HUES64 (cell line): ENCODE data around the gene SPNS2.
"Not testable (repeated sequence)": the region's sequence is repeated elsewhere in the genome, so short reads cannot be mapped to it uniquely, and the experiment has no call there.

ENCODE experiments used
- H3K27ac ChIP-seq: 2 replicates; pipeline ENCODE4 v1.7.0; 2013; ENCODE audit warnings: low read depth, low read length, inconsistent platforms
- H3K27me3 ChIP-seq: 2 replicates; pipeline ENCODE4 v1.6.1; 2013; ENCODE audit warnings: mild to moderate bottlenecking, low read length; ENCODE audit not compliant: insufficient read depth
- H3K36me3 ChIP-seq: 2 replicates; pipeline ENCODE4 v1.6.1; 2013; ENCODE audit warnings: mild to moderate bottlenecking, low read length; ENCODE audit not compliant: insufficient read depth
- H3K4me1 ChIP-seq: 2 replicates; pipeline ENCODE4 v1.6.1; 2013; ENCODE audit warnings: mild to moderate bottlenecking, low read length, moderate library complexity; ENCODE audit not compliant: insufficient read depth
- H3K4me3 ChIP-seq: 2 replicates; pipeline ENCODE4 v1.5.1; 2013; ENCODE audit warnings: mild to moderate bottlenecking, low read length, moderate library complexity
- H3K9ac ChIP-seq: 2 replicates; pipeline ENCODE4 v1.6.1; 2013; ENCODE audit warnings: mild to moderate bottlenecking, low read depth, low read length
- H3K9me3 ChIP-seq: 2 replicates; pipeline ENCODE4 v1.6.1; 2013; ENCODE audit warnings: low read depth, low read length; ENCODE audit not compliant: insufficient read depth
- WGBS: fragments of 150-250, 120-280 bp; methylation state at CpG from one replicate; pipeline ENCODE4 v1.1.7; 2013; ENCODE audit warnings: missing lambda C conversion rate; 5-methylcytosine and 5-hydroxymethylcytosine counted together

SPNS2 gene

DNA sequence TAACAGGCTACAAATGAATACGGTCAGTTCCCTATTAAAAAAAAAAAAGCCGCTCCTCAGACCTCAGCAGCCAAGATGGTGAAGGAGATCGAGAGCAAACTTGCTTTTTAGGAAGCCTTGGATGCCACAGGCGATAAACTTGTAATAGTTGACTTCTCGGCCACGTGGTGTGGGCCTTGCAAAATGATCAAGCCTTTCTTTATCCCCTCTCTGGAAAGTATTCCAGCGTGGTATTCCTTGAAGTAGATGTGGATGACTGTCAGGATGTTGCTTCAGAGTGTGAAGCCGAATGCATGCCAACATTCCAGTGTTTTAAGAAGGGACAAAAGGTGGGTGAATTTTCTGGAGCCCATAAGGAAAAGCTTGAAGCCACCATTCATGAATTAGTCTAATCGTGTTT lies 73.5 kb downstream of the SPNS2 start:
- 89% methylated on average over 9 of the region's 9 CpGs for WGBS
- H3K4me1 ChIP-seq = peaks cover 13% of the 10 kb centered on the region
- no peak overlapping the region for H3K9ac ChIP-seq
- no peaks in the 10 kb centered on the region for H3K9me3 ChIP-seq
- no peaks in the 10 kb centered on the region for H3K36me3 ChIP-seq
- H3K27me3 ChIP-seq = no peaks in the 10 kb centered on the region
- H3K27ac ChIP-seq = no peak overlapping the region
- no peak overlapping the region for H3K4me3 ChIP-seq

DNA sequence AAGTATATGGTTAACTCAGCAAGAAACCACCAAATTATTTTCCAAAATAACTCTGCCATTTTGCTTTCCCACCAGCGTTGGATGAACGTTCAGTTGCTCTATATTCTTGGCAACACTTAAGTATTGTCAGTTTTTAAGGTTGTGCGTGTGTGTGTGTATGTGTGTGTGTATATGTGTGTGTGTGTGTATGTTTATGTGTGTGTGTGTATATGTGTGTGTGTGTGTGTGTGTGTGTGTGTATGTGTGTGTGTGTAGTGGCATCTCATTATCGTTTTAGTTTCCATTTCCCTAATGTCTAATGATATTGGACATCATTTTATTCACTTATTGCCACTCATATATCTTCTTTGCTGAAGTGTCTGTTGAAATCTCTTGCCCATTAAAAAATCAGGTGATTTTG lies 74.4 kb downstream of the SPNS2 start:
- Histone ChIP-seq H3K9me3 (no peaks in the 10 kb centered on the region), H3K4me1 (peaks cover 18% of the 10 kb centered on the region), H3K27me3 (no peaks in the 10 kb centered on the region), H3K36me3 (no peaks in the 10 kb centered on the region), H3K9ac (no peak overlapping the region), H3K27ac (no peak overlapping the region), H3K4me3 (no peak overlapping the region)
- 92% methylated on average over 3 of the region's 4 CpGs for WGBS

DNA sequence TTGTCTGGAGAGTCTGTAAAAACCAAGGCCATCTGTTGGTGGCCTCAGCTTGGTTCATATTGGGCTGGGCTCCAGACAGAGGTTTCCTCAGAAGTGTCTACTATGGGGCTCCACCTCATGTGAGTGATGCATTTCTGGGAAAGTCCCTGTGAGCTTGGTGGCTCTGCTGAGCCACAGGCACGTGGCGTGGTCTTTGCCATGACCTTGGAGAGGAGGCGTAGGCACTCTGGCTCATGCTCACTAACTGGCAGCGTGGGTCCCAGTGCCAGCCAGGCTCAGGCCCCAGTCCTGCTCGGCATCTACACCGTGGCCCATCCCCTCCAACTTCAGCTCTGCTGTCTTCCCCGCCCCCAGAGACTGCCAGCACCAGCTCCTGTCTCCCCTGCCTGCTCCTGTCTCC lies 75.0 kb downstream of the SPNS2 start:
- WGBS = 79% methylated on average over 7 of the region's 7 CpGs
- no peak overlapping the region for H3K4me3 ChIP-seq

DNA sequence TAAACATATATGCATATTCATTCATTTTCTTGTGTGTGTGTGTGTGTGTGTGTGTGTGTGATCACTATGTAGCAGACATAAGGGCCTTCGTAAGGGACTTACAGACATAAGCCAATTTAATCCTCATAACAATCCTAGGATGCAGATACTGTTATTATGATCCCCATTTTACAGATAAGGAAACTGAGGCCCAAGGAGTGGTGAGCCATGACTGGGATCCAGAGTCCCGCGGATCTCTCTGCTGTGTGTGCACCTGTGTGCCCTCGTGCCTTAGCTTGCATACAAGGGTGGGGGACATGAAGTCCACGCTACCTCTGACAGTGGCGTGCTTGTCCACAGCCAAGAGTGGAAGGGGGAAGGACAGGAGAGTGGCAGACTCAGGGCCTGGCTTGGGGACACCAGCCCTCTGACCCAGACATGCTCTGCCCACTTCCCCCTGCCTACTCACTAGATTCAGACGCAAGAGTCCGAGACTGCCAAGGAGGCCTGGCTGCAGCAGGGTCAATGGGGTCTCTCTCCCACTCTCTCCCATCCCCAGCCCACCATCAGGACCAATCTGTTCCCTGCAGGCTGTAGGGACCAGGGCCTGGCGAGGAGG lies 75.9 kb downstream of the SPNS2 start:
- no peaks in the 10 kb centered on the region for H3K9me3 ChIP-seq
- no peak overlapping the region for H3K9ac ChIP-seq
- H3K4me3 ChIP-seq = no peak overlapping the region
- H3K27me3 ChIP-seq = no peaks in the 10 kb centered on the region
- WGBS = 93% methylated on average over 8 of the region's 9 CpGs
- no peak overlapping the region for H3K27ac ChIP-seq
- no peaks in the 10 kb centered on the region for H3K36me3 ChIP-seq
- H3K4me1 ChIP-seq = peaks cover 18% of the 10 kb centered on the region

More for the DNA sequence above, 75.0 kb downstream of the SPNS2 start:
- Histone ChIP-seq H3K36me3 (no peaks in the 10 kb centered on the region), H3K9me3 (no peaks in the 10 kb centered on the region), H3K4me1 (peaks cover 18% of the 10 kb centered on the region), H3K27me3 (no peaks in the 10 kb centered on the region), H3K9ac (no peak overlapping the region), H3K27ac (no peak overlapping the region)

DNA sequence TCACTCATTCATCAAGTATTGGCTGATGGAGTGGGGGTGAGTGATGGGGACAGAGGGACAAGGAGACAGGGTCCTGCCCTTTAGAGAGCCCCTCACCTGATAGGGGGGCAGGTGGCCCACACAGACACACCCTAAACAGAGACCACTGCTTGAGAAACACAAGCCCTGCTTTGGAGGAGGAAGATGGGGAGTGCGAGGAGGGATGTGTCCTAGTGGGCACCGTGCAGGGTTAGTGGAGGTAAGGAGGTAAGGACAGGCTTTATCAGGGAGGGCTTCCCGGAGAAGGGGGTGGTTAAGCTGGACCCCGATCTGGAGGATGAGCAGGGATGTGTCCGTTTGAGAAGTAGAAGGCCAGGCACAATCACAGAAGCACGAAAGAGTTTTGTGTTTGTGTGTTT lies 77.5 kb downstream of the SPNS2 start:
- H3K9me3 ChIP-seq = no peaks in the 10 kb centered on the region
- H3K9ac ChIP-seq = no peak overlapping the region
- peaks cover 18% of the 10 kb centered on the region for H3K4me1 ChIP-seq
- H3K36me3 ChIP-seq = no peaks in the 10 kb centered on the region
- no peak overlapping the region; the same call in 1 of the 2 replicates for H3K27ac ChIP-seq
- no peak overlapping the region for H3K4me3 ChIP-seq
- WGBS = 47% methylated on average over 6 of the region's 6 CpGs
- no peaks in the 10 kb centered on the region for H3K27me3 ChIP-seq

DNA sequence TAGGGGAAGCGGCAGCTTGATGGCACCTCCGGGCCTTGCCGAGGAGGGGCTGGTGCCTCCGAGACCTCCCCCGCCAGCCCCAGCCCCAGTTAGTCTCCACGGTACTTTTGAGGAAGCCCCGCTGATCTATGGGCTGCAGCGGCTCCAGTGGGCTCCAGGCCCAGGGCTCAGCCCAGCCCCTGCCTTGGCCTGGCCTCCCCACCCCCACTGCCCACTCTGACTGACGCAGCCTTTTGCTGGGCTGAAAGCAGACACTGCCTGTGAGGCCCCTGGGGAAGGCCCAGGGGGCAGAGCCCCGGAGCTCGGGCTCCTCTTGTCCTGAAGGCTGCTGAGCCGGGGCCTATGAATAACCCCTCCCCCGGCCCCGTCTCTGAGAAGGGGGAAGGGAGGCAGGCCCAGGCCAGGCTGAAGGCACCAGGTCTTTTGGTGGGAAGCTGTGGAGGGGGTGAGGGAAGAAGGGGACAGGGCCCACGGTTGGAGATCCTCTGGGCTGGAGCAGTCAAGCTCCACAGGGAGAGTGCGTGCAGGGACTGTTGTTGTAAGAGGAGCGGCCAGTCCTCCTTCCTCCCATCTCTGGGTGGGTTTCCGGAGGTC lies 78.1 kb downstream of the SPNS2 start:
- H3K9me3 ChIP-seq = no peaks in the 10 kb centered on the region
- H3K36me3 ChIP-seq = no peaks in the 10 kb centered on the region
- peaks cover 18% of the 10 kb centered on the region for H3K4me1 ChIP-seq
- H3K27me3 ChIP-seq = no peaks in the 10 kb centered on the region
- 22% methylated on average over 18 of the region's 18 CpGs for WGBS
- peak overlapping the region; percentile 59; the same call in 1 of the 2 replicates for H3K27ac ChIP-seq
- no peak overlapping the region for H3K4me3 ChIP-seq
- no peak overlapping the region; the same call in none of the 2 replicates for H3K9ac ChIP-seq

DNA sequence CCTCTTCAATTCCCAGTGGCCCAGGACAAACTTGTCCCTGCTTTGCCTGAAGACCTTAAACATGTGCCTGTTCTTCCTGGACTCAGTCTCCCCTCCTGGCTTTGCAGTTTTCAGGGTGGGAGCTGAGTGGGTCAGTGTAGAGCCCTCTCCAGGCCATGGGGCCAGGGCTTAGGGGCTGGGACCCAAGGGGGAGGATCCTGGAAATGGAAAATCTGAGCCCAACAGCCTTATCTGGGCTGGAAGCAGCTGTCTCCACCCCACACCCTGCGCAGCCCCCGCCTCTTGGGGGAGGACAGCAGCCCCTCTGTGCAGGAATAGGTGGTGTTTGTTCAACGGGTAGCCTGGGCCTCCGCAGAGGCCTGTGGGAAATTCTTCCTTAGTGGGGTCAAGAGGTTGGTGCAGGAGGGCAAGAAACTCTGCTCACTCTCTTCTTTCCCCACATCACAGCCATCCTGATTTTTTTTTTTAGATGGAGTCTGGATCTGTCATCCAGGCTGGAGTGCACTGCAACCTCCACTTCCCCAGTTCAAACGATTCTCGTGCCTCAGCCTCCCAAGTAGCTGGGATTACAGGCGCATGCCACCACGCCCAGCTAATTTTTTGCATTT lies 78.8 kb downstream of the SPNS2 start:
- 83% methylated on average over 6 of the region's 8 CpGs for WGBS
- peaks cover 3% of the 10 kb centered on the region for H3K27me3 ChIP-seq
- H3K4me1 ChIP-seq = peaks cover 18% of the 10 kb centered on the region
- H3K9me3 ChIP-seq = no peaks in the 10 kb centered on the region
- H3K36me3 ChIP-seq = no peaks in the 10 kb centered on the region
- no peak overlapping the region for H3K4me3 ChIP-seq
- peak overlapping the region; percentile 59; the same call in 1 of the 2 replicates for H3K27ac ChIP-seq
- H3K9ac ChIP-seq = no peak overlapping the region; the same call in none of the 2 replicates

DNA sequence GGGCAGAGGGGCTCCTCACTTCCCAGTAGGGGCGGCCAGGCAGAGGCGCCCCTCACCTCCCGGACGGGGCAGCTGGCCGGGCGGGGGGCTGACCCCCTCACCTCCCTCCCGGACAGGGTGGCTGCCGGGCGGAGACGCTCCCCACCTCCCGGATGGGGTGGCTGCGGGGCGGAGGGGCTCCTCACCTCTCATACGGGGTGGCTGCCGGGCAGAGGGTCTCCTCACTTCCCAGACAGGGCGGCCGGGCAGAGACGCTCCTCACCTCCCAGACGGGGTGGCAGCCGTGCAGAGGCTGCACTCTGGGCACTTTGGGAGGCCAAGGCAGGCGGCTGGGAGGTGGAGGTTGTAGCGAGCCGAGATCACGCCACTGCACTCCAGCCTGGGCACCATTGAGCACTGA lies 79.7 kb downstream of the SPNS2 start:
- not testable (repeated sequence) for H3K9ac ChIP-seq, H3K27ac ChIP-seq, H3K9me3 ChIP-seq, H3K4me3 ChIP-seq, H3K36me3 ChIP-seq
- H3K27me3 ChIP-seq = peaks cover 12% of the 10 kb centered on the region
- H3K4me1 ChIP-seq = peaks cover 18% of the 10 kb centered on the region
- WGBS = 94% methylated on average over 19 of the region's 24 CpGs

DNA sequence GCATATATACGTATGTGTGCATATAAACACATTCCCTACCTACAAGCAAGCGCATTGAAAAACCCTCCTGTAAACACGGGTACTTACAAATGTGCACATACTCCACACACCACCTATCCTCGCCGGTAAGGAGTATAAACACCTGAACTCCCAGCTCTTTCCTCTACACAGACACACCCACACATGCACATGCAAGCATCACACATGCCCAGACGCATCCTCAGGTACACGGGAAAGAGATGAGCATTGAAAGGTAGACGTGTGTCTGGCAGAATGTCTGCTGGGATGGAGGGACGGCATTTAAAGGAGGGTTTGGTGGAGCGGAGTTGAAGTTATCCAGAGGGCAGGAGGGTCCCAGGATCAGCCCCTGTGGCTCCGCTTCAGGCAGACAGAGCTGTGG lies 81.0 kb downstream of the SPNS2 start:
- no peak overlapping the region for H3K4me3 ChIP-seq
- 94% methylated on average over 11 of the region's 11 CpGs for WGBS
- H3K36me3 ChIP-seq = no peaks in the 10 kb centered on the region
- no peaks in the 10 kb centered on the region for H3K9me3 ChIP-seq
- H3K4me1 ChIP-seq = peaks cover 18% of the 10 kb centered on the region
- H3K27ac ChIP-seq = no peak overlapping the region
- H3K9ac ChIP-seq = no peak overlapping the region
- H3K27me3 ChIP-seq = peaks cover 25% of the 10 kb centered on the region

DNA sequence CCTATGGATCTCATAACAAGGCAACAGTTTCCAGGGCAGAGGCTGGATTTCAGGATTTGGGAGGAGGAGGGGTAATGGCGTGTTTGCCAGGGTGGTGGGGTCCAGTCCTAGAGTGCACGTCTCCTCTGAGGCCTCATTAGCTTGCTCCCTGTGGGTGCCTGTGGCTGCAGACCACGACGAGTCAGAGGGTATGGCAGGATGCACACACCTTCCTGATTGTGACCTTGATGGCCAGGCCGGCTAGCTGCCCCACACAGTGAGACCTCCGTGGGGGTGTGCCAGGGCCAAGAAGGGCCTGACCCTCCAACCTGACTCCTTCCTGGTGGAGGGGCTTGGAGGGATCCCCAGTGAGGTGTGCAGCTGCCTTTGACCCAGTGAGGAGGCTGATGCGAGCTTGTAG lies 81.6 kb downstream of the SPNS2 start:
- Histone ChIP-seq H3K27me3 (peaks cover 31% of the 10 kb centered on the region), H3K9me3 (no peaks in the 10 kb centered on the region), H3K27ac (no peak overlapping the region), H3K4me3 (no peak overlapping the region), H3K9ac (no peak overlapping the region), H3K4me1 (peaks cover 18% of the 10 kb centered on the region), H3K36me3 (no peaks in the 10 kb centered on the region)
- 85% methylated on average over 7 of the region's 7 CpGs for WGBS

DNA sequence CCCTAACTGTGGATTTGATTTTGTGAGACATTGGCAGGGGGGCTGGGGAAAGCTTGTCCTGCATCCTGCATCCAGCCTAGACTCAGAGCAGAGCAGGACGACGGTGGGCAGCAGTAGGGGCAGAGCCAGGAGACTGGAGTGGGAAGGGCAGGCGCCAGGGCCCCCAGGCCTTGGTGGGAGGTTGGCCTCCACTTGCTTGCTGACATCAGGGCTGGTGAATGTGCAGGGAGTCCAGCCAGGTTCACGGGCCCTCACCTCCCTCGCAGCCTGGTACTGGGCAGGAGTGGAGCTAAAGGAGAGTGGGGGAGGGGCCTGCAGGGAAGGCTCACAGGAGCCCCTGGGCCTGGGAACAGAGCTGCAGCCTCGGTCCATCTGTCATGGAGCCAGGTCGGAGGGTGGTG lies 83.4 kb downstream of the SPNS2 start:
- WGBS = 70% methylated on average over 7 of the region's 7 CpGs
- Histone ChIP-seq H3K4me1 (peaks cover 5% of the 10 kb centered on the region), H3K27ac (no peak overlapping the region), H3K27me3 (peaks cover 48% of the 10 kb centered on the region), H3K9ac (no peak overlapping the region), H3K9me3 (no peaks in the 10 kb centered on the region), H3K36me3 (no peaks in the 10 kb centered on the region), H3K4me3 (no peak overlapping the region)
